ENCODE measurements around the gene BARX2.

GRCh38 chr11:129333873-129334272, 41.8 kb upstream of the BARX2 start:
- TF ChIP-seq, protein P1, sequence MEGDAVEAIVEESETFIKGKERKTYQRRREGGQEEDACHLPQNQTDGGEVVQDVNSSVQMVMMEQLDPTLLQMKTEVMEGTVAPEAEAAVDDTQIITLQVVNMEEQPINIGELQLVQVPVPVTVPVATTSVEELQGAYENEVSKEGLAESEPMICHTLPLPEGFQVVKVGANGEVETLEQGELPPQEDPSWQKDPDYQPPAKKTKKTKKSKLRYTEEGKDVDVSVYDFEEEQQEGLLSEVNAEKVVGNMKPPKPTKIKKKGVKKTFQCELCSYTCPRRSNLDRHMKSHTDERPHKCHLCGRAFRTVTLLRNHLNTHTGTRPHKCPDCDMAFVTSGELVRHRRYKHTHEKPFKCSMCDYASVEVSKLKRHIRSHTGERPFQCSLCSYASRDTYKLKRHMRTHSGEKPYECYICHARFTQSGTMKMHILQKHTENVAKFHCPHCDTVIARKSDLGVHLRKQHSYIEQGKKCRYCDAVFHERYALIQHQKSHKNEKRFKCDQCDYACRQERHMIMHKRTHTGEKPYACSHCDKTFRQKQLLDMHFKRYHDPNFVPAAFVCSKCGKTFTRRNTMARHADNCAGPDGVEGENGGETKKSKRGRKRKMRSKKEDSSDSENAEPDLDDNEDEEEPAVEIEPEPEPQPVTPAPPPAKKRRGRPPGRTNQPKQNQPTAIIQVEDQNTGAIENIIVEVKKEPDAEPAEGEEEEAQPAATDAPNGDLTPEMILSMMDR (IDR thresholded peaks at IDR 0.05), result no peak
- TF ChIP-seq POLR2A (IDR thresholded peaks at IDR 0.05), result no peak
- TF ChIP-seq EP300 (IDR thresholded peaks at IDR 0.05), result no peak
